B cell (primary cell): ENCODE measurements around the gene TTLL1.

ENCODE experiments used
- CTCF ChIP-seq: fragments of 200-600 bp; IDR thresholded peaks from one replicate; pipeline ENCODE4 v1.8.0; 2022; ENCODE audit warnings: antibody characterized with exemption, mild to moderate bottlenecking
- EZH2 ChIP-seq: IDR thresholded peaks from 2 replicates; pipeline ENCODE4 v1.6.1; 2012; ENCODE audit warnings: borderline replicate concordance, low read depth, mild to moderate bottlenecking, moderate library complexity, low read length; ENCODE audit not compliant: insufficient read depth, poor library complexity, severe bottlenecking

DNA sequence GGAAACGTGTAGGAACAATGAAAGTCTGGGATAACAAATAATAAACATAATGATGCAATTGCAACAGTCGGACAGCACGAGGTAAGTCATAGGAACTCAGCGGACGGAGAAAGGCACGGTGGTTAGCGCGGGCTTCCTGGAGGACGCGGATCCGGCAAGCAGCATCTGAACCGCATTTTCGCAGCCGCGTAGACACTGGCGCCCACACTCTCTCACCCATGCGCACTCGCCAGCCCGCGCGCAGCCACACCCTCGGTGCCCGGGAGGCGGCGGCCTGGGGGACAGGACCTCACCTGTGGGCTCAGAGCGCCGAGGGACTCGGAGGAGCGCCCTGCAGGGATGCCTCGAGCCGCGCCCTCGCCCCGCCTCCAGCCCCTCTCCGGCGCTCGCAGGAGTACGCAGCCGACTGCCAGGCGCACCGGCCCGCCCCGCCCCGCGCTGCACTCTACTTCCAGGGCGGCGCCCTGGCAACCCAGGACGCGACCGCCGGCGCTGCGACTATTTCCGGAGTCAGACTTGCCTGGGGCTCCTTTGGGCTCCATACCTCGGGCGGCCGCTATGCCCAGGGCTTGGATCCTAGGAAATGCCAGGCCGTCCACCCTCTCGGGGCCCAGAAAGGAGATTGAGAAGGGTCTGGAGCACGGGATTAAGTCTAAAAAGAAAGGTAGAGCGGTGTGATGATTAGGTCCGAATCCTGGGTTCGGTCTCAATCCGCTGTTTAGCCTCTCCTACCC, at the start of gene TTLL1:
- no peak for TF ChIP-seq CTCF
- TF ChIP-seq EZH2: no peak
